Amniotic epithelial cell (primary cell): Measurements from ENCODE around the gene PDZD2.

Experiments
- DNase-seq: peaks from one replicate; pipeline ENCODE4 v3.0.0-alpha.2; 2010; ENCODE audit warnings: low read depth

Gene PDZD2

DNA sequence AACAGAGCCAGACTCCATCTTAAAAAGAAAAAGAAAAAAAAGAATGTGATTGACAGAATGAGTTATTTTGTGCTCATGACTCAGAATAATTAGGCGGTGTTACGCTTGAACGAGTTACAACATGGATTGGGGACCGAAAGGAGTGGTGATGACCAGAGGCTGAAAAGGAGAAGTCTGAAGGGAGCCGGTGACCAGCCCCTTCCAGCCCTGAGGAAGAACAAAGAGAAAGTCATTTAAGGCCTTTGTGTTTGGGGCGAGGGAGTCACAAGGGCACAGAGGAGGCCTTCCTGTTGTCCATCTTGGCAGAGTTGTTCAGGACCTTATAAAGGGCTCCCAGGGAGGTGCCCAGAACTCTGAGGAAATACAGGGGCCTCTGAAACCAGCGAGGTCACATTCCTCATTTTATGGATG, 403.6 kb downstream of the PDZD2 start:
- no peak for DNase-seq

DNA sequence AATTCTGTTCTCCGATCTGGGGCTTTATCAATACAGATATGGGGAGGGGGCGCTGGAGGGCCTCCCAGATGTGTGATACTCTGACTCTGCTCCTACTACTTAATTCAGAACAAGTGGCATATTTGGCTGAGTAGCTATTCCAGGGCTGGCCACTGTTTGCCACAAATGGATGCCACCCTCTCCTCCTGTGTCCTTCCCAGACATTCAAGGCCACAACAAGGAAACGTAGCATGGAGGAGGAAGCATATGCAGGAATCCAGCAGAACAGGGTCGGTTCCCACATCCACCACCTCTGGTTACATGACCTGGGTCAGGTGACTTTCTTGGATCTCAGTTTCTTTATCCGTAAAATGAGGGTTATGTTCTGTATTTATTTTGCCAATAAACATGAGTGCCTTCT, 404.2 kb downstream of the PDZD2 start:
- DNase-seq: no peak

DNA sequence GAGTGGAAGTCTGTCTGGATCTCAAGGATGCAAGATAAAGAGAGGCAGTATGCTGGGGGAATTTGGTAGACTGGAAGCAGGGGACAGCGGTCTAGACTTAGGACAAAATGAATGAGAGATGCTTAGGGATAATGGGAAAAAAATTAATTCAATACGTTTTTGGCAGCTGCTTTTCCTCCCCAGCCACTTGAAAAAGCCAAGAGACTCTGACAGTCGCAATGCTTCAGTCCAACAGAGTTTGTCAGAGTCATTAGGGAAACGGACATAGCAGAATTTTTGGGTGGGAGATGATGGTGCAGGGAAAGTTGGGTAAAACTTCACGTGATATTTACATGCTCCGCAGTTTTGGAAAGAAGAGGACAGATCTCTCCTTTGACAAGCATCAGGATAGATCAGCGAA, 405.5 kb downstream of the PDZD2 start:
- no peak for DNase-seq

DNA sequence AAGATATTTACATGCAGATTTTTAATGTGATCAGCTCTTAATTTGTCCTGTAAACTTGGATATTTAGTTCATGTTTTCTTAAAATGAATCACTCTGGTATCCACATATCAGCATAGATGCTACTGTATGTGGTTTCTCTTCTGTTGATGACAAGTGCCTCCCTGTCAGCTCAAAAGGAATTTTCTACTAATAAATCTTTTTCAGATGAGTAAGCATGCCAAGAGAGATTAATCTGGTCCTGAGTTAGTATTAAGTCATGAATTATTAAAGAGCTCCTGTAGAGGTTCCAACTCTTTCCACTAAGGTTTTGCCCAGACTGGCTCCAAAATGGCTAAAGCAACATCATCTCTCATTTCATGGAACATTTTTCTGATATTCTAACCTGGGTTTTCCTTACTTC, 406.0 kb downstream of the PDZD2 start:
- peak; percentile 89 for DNase-seq

DNA sequence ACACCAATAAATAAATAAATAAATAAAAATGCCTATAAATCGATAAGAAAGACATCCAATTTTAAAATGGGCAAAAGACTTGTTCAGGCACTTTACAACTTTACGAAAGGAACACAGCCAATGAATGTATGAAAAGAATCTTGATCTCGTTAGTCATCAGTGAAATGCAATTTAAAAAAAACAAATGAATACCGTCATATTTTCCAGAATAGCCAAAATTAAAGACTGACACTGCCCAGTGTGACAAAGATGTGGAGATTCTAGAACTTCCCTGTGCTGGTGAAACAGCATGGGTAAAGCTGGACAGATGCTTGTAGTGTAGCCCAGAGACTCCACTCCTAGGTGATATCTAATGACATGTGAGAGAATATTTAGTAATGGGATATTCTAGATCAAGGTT, 408.1 kb downstream of the PDZD2 start:
- no peak for DNase-seq

DNA sequence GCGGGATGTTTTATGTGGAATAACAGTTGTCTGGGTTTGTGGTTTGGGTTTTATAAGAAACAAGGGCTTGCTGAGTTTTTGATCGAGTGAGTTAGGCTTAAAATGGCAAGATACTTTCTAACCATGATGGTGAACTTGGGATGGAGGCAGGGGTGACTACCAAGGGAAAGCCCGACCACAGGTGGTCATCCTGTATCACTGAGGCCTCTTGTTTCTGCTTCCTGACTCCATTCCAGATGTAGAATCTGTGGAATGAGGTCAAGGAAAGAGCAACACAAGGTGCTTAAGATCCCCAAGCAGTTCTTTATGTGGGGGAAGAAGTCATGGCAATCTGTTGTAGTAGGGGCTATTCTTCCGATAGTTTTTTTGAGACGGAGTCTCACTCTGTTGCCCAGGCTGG, 412.9 kb downstream of the PDZD2 start:
- DNase-seq: no peak

DNA sequence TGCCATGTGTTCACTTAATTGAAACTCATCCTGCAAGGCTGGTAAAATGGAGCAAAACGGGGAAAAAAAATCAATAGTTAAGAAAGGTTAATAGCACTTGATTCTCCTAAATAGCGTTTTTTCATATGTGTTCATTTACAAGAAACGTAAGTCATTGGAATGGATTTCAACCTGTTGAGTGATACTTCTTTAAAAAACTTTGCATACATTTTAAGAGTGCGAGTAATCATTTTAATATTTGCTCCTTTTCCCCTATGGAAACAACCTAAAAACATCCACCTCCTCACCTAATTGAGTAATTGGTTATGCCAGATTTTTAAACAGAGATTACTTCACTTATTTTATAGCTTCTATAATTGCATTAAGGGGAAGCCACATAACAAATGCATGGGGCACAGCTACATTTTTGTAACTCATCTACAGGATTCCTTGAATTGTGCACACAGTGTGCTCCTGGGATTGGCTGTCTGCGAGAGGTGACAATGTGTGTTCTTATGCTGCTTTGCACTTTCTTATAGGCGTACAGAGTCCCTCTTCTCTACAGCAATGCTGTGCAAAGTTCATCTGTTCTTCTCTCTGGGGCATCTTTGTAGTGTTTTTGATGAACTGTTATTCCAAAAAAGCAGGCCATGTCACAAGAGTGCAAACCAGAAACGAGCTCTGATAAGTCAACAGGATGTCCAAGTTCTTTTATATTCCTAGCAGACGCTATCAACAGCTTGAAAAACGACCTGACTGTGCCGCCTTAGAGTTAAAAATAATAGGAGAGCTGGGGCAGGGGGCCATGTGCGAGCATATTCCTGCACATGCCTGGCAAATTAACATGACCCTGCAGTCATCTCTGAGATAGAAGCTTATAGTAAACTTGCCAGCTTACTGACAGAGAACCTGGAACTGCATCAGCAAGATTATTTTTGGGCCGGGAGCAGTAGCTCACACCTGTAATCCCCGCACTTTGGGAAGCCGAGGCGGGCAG, 417.2 kb downstream of the PDZD2 start:
- no peak for DNase-seq

DNA sequence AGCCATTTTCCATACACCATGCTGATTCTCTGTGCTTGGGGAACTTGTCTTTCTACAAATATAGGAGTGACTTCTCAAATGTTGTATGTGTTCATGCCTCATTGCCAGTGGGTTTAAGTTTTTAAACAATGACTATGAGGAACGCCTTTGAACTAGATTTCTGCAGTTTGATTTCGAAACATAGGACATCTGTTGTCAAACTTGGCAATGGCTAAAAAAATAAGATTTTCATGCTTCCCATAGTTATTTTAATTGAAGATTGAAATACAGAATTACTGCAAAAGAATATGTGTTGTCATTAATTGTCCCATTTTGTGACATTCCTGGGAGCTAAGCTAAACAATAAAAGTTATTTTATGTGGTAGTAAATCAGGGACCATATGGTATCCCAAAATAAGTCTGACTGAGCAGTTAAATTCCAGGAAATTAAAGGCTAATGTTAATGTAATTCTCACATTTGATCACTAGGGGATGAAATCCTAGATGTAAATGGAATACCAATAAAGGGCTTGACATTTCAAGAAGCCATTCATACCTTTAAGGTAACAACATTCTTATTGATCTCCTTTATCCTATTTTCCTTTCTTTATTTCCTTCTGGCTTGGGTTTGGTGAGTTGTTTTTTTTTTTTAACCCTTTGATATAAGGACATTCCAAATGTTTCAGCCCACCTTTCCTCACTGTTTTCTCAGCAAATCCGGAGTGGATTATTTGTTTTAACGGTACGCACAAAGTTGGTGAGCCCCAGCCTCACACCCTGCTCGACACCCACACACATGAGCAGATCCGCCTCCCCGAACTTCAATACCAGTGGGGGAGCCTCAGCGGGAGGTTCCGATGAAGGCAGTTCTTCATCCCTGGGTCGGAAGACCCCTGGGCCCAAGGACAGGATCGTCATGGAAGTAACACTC, 418.5 kb downstream of the PDZD2 start:
- DNase-seq: peak; percentile 24

DNA sequence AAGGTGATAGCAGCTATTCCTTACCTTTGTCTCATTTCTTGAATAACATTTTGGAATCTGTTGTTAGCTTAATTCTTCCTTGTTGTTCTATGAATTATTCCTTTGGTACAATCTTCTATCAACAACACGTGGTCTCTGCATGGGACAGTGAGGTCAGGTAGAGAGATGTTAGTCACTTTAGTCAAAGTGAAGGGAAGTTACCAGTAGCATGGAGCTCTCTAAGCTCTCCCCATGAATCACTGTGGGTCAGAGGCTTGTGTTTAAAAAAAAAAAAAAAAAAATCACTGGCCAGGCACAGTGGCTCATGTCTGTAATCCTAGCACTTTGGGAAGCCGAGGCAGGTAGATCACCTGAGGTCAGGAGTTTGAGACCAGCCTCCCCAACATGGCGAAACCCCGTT, 419.2 kb downstream of the PDZD2 start:
- peak; percentile 25 for DNase-seq

DNA sequence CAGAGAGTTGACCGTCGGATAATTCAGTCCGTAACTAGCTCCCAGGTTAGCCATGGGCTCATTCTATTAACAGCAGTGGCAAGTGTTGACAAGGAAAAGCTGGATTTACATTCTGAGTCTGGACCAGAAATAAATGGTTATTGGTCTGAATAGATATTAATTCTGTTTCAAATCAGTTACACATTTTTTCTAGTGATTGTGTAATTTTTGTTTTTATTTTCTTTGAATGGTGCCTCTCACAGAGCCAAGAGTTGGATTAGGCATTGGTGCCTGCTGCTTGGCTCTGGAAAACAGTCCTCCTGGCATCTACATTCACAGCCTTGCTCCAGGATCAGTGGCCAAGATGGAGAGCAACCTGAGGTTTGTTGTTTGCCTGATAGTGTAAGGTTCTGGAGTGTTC, 420.1 kb downstream of the PDZD2 start:
- no peak for DNase-seq

DNA sequence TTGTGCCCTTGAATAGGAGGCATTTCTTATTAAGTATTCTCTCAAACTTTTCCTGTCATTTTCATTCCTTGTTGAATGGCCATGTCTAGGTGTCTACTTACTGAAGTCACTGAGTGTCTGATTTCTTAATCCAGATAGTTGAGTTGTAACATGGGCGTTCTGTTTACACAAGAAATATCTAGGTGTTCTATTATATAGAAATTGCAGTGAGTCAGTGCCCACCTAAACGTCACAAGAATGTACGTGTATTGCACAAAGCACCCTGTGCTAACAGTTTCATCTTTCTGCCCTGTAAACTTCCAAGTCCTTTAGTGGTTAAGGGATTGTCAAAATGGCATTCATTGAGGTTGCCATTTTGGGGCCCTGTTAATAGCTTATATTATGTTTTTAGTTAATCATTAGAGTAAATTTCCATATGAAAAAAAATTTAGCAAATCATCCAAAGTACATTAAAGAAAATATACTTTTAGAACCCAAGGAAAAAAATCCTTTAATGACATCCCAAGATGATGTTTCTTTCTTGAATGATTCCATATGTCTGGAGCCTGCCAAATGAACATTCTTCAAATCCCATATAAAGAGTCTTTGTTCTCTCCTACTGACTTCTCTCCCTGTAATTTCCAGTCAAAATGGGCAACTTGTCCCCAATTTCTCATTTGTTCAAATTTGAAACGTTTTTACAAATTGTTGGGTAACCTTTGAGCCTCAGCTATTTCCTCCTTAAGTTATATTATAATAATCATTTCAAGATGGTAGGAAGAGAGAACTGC, 421.0 kb downstream of the PDZD2 start:
- DNase-seq: peak; percentile 70

DNA sequence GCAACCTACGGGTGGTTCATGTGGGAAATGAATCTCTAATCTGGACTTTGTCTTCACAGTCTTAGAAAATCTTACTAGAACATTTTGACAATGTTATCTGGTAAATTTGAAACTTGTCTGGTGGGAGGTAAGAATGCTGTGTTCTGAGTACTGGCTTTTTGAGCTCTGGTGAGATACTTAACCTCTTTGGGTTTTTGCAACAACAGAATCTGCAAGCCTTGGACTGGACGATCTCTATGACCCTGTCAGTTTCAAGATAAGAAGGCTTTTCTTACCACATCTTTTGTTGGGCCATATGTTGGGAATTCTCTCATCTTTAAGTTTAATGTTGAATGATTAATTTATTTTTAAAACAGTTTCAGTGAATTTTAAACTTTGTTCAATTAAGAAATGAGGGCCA, 422.3 kb downstream of the PDZD2 start:
- DNase-seq: peak; percentile 92

DNA sequence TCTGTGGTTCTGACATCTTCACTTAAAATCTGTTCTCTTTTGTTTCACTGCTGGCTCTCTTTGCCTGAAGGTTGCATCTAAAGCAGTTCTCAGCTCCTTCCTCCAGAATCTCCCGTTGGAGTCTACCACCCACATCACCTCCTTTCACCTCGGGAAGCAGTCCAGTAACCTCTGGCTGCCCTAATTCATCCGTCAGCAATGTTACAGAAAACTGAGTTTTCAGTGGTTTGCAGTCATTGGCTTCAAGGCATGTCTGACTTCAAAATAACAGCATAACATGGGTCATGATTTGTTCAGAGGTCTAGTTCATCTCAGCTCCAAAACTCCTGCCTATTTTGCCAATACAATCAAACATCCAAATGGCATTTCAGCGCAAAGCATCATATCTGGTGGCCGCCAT, 427.5 kb downstream of the PDZD2 start:
- no peak for DNase-seq

DNA sequence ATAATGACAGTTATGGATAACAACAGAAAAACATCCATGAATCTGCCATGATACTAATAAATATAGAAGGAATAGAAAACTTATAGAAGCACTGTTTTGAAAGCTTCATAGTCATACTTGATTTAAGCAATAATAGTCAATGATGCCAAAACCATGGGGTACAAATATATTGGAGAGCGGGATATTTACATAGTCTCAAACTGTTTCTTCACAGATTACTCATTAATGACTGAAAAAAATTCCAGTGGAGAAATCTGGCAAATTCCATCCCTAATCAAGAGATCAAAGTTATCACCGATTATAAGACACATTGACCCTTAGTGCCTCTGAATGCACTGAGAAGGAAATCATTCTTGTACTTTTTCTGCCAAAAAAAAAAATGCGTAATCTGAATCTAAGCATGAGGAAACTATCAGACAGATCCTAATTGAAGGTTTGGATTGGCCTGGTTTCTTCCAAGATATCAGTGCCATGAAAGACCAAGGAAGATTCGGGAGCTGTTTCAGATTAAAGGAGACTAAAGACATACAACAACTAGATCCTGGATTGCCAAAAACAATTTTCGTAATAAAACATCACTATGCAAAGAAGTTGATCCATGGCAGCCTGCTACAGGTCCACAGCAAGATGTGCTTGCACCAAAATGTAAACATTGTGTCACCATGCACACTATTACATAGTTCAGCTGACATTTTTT, 429.0 kb downstream of the PDZD2 start:
- no peak for DNase-seq

DNA sequence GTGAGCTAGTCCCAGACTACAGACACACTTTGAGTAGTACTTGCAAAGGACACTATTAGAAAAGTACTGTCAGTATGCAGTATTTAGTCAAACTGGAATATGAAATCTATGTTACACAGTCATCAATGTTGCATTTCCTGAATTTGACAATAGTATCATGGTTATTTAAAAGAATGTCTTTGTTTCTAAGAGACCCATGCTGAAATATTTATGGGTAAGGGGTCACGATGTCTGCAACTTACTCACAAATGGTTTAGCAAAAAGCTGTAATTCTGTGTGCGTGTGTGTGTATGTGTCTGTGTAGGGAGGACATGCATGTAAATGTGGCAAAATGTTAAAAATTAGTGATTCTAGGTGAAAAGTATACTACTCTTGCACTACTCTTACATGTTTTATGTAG, 429.6 kb downstream of the PDZD2 start:
- no peak for DNase-seq

DNA sequence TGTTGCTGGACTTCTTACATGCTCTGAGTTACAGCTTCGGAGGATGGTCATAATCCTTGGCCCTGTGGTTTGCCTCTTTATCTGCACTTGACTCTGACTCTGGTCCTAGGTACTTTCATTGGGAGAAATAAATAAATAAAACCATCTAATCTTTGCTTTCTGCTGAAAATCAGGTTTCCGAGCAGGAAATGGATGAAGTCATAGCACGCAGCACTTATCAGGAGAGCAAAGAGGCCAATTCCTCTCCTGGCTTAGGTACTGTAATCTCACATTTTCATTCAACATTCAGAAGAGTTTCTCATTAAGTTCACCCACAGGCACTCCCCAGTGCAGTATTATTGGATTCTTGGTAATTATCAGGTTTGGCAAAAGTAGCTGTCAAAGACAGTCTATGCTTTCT, 430.5 kb downstream of the PDZD2 start:
- peak; percentile 13 for DNase-seq

DNA sequence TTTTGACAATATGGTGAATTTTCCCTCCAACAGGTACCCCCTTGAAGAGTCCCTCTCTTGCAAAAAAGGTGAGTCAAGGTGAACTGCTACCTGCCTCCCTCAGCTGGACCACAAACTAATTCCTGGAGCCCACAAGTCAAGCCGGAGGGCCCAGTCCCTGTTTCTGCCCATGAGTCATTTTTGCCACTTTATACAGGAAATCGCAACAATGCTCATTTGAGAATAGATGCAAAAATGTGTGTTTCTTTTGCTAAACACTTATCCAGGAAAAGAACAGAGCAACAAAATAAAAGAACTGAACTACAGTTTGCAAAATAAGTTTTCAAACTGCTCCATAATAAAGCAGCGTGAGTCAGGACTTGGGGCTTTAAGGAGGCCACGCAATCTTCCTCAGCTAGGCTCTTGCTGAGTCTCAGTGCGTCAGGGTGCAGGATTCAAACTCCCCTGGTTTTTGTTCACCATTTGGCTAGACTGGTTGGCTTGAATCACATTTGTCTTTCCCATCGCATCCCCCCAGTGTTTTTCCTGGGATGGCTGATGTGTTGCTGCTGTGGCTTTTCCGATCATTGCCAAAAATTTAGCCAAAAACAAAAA, 432.5 kb downstream of the PDZD2 start:
- DNase-seq: peak; percentile 61

DNA sequence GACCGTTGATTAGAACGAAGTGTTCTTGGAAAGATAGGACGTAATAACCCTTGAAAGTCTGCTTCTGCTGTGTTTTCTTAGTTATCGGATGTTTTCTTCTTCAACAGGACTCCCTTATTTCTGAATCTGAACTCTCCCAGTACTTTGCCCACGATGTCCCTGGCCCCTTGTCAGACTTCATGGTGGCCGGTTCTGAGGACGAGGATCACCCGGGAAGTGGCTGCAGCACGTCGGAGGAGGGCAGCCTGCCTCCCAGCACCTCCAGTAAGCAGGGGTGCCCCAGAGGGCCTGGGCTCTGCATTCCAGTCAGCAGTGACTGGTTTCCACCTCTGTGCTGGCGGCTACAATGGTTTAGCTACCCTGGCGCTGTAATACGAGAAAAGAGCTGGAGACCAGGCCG, 433.1 kb downstream of the PDZD2 start:
- no peak for DNase-seq

DNA sequence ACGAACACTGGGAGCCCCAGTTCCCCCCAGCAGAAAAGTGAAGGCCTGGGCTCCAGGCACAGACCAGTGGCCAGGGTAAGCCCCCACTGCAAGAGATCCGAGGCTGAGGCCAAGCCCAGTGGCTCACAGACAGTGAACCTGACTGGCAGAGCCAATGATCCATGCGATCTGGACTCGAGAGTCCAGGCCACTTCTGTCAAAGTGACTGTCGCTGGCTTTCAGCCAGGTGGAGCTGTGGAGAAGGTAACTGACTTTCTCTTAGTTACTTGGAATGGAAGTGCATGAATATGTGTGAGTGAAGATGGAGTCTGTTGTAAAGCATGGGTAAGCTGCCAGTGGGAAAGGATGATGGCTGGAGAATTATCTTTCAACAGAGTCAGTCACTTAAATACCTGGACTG, 435.5 kb downstream of the PDZD2 start:
- DNase-seq: no peak

DNA sequence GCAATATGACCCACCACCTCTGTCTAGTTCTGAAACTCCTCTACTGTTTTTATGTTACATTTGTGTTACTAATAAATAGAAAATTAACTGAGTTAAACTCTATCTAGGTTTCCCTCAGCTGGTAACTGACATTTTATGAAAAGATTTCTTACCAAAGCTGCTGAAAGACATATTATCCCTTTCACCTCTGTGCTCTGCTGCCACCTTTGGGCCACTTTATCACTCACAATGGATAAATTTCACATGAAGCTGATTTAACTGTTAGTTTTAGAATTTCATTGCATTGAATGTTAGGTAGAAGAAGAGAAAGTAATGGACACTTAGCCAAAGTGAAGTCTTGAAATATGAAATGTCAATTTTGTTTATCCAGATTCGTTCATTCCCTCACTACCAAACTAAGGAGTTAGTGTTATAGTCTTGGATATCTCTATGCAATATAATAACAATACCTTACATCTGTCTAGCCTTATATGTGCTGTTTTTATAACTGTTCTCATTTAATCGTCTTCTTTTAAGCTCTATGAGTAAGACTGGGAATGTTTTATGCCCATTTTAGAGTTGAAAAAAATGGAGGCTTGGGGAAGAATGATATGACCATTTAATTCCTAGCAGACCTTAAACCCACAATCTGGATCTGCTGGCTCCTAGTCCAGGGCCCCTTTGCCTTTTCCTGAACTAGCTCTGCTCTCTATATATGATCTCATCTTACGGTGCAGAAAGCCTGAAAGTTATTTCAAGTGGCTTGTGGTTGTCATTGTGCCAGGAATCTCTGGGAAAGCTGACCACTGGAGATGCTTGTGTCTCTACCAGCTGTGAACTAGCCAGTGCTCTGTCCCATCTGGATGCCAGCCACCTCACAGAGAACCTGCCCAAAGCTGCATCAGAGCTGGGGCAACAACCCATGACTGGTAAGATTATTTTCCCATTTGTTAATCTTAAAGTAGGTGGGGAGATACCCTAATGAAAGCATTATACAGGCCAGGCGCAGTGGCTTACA, 438.1 kb downstream of the PDZD2 start:
- peak; percentile 55 for DNase-seq
